Tongue (tissue), 2 donors: ENCODE results near the gene NCR2. TPM values are rescaled to one million over a fixed set of nuclear protein-coding genes. Genes with fewer than 3 reads are reported as not detected.
"Not testable (repeated sequence)": the region's sequence is repeated elsewhere in the genome, so short reads cannot be mapped to it uniquely, and the experiment has no call there.

ENCODE experiments used
- DNase-seq: peaks from one replicate; pipeline ENCODE4 v3.0.0-alpha.2; 2015
- total RNA-seq: library from RNA; depleted of rRNA; stranded (reverse); fragments of >200 nt; gene quantifications from one replicate; pipeline ENCODE4 v1.2.3, GENCODE V29; 2014

NCR2 gene, protein sequence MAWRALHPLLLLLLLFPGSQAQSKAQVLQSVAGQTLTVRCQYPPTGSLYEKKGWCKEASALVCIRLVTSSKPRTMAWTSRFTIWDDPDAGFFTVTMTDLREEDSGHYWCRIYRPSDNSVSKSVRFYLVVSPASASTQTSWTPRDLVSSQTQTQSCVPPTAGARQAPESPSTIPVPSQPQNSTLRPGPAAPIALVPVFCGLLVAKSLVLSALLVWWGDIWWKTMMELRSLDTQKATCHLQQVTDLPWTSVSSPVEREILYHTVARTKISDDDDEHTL
- total RNA-seq = not detected

DNA sequence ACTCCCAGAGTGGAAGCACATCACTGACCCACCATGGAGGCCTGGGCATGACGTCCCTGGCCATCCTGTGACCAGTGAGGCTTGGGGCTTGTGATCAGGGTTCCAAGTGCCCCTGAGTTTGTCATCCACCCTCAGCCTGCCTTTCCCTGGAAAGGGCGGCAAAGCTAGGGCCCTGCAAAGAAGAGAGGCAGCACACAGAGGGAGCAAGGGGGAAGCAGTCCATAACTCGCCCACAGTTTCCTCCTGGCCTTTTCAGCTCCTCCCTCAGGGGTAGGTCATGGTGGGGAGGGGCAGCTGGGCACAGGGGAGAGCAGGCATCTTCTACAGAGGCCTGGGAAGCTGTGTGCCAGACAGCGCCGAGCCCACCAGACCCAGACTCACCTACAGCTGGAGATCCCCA lies at the start of gene NCR2:
Gene NCR2, plus strand, starts transcription at position 313 of the 400 bp plus-strand sequence. CDS start 269 bp downstream, outside the sequence.
- DNase-seq = no peak

DNA sequence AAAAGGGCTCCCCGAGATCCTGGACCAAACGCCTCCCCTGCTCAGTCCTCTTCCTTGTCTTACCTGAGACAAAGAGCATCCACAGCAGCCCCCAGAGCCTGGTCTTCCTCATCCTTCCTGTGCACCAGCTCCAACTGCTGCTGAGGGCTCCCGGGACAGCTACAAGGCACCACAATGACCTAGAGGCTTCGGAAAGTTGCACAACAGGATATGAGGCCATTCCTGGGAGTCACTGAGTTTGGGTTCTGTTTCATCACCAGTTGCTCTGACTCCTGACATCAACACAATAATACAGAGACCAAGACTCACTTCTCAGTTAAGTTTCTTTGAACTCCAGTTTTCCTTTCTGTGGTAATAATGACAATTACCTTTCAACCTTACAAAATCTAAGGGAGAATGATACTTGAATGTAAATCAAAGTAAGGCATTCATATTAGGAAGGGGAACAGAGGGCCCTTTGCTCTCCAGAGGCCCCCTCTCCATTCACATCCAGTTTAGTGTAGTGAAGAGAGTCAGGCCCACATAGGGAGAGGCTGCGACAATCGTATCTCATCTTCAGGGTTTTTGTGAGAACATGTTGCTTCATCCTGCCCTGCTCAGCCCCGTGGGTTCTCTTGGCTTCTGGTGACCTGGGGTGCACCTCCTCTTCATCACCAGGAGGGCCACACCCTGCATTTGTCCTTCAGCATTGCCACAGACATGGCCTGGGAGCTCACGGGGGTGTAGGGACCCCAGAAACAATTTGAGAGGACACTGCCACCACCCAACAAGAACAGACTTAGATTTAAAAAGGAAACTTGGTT lies 48.7 kb upstream of the NCR2 start, which contains the start of gene TREM1:
Gene TREM1, minus strand, starts transcription at position 139 of the 803 bp plus-strand sequence. Its CDS starts 27 bp downstream, at position 112.
- peak; percentile 17 for DNase-seq

DNA sequence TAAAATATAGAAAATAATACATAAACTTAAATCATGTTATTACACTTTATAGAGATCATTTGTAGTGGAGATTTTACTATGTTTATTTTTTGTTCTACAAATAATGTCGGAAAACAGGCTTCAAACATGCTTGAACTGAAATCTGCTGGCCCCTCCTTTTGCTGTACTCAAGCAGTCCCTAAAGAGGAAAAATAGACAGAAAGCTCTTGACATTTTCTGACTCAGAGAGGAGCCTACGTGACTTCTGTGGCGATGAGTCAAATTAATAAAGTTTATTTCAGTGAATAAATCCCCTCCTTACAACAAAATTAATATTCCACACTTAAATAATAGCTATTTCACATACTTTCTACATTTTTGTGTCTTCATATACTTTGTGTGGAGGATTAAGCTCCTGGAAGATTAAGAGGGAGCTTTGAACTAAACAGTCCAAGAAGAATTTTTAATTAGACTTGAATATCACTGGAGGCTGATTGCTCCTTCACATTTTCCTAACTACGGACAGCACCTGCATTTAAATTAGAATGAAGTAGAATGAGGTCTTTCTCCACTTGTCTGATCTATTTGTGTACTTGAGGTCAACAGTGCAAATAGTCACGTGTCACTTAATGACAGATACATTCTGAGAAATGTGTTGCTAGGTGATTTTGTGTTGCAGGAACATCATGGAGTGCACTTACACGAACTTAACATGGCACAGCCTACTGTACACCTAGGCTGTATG lies 47.2 kb upstream of the NCR2 start:
- peak; percentile 53 for DNase-seq

DNA sequence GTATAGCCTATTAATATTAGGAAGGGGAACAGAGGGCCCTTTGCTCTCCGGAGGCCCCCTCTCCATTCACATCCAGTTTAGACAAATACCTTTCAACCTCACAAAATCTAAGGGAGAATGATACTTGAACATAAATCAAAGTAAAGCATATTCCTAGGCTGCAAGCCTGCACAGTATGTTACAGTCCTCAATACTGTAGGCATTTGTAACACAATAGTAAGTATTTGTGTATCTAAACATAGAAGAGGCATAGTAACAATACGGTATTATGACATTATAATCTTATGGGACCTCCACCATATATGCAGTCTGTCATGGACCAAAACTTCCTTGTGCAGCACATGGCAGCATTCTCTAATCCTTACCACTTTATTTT lies 46.7 kb upstream of the NCR2 start:
- no peak for DNase-seq

DNA sequence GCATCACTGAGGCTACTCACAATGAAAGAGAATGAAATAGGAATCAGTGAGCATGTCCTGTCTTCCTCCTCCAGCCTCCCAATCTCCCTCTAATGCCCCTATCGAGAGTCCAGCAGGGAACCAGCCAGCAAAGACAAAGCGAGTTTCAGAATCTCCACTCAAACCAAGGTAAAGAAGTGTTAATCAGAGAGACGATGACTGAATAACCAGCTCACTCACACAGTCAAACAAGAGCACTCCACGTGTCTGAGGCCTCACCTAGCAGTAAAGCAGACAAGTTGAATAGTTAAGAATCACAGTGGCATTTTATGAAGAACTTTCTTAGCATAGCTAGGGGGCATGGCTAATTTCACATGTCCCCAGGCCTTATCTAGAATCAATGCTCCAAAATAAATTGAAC lies 45.6 kb upstream of the NCR2 start:
- no peak for DNase-seq

DNA sequence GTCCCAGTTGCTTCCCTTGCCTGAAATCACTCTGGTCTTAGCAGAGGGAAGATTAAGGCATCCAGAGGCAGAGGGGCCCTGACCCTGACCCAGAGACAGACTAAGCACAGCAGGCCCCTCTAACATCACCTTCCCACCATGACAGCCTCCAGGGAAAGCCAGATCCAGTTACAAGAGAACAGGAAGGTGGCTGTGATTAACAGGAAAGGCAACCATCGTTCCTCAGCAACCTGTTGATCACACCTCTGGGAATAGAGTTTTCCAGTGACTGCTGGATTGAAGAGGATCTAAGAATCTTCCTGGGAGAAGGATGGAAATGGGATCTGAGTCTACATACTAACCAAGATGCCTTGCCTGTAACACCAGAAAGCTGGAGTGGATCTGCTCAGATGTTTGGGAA lies 43.7 kb upstream of the NCR2 start:
- DNase-seq = no peak

DNA sequence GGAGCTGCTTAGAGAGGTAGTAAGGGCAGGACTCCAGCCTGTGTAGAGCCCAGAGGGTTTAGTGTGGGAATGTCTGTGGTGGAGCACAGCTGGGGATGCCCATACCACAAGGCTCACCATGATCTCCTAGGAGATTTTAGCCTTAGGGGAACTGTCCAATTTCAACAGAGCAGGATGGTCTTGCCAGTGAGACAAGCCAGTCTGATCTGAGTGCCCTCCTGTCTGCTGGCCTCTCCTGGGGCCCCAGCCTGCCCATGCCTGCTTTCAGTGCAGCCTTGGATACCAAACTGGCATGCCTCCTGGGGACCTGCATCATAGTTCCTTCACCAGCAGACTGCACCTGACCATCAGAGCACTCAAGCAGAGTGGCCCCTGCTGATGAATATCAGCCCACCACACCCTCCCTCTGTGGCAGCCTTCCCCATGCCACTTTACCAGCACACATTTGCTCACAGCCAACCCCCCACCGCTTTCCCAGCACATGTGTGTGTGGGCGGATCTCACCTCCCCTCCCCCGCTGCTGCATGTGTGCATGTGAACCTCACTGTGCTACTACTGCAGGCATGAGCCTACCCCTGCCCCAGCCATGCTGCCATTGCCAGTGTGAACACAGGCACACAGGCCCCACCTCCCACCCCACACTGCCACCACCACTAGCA lies 41.1 kb upstream of the NCR2 start:
- DNase-seq = no peak

DNA sequence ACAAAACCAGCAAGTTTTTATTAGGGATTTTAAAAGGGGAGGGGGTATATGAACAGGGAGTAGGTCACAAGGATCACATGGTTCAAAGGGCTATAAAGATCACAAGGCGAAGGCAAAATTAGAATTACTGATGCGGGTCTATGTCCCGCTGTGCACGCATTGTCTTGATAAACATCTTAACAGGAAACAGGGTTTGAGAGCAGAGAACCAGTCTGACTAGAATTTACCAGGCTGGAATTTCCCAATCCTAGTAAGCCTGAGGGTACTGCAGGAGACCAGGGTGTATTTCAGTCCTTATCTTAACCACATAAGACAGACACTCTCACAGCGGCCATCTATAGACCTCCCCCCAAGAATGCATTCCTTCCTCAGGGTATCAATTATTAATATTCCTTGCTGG lies 38.2 kb upstream of the NCR2 start:
- not testable (repeated sequence) for DNase-seq

DNA sequence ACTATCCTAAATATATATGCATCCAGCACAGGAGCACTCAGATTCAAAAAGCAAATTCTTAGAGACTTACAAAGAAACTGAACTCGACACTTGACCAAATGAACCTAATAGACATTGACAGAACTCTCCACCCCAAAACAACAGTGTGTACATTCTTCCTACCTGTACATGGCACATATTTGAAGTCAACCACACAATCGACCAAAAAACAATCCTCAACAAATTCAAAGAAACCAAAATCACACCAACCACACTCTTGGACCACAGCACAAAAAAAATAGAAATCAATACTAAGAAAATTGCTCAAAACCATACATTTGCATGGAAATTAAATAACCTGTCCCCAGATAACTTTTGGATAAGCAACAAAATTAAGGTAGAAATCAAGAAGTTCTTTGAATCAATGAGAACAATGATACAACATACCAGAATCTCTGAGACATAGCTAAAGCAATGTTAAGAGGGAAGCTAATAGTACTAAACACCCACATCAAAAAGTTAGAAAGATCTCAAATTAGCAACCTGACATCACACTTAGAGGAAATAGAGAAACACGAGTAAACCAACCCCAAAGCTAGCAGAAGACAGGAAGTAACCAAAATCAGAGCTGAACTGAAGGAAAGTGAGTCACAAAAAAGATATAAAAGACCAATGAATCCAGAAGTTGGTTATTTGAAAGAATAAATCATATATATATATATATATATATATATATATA lies 36.5 kb upstream of the NCR2 start:
- no peak for DNase-seq

DNA sequence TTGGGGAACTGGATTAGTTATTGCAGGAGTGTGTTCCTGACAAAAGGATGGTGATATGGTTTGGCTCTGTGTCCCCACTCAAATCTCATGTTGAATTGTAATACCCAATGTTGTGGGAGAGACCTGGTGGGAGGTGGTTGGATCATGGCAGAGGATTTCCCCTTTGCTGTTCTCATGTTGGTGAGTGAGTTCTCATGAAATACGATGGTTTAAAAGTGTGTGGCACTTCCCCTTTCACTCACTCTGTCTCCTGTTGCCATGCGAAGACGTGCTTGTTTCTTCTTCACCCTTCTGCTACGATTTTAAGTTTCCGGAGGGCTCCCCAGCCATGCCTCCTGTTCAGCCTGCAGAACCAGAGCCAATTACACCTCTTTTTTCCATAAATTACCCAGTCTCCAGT lies 32.8 kb upstream of the NCR2 start:
- DNase-seq = no peak

DNA sequence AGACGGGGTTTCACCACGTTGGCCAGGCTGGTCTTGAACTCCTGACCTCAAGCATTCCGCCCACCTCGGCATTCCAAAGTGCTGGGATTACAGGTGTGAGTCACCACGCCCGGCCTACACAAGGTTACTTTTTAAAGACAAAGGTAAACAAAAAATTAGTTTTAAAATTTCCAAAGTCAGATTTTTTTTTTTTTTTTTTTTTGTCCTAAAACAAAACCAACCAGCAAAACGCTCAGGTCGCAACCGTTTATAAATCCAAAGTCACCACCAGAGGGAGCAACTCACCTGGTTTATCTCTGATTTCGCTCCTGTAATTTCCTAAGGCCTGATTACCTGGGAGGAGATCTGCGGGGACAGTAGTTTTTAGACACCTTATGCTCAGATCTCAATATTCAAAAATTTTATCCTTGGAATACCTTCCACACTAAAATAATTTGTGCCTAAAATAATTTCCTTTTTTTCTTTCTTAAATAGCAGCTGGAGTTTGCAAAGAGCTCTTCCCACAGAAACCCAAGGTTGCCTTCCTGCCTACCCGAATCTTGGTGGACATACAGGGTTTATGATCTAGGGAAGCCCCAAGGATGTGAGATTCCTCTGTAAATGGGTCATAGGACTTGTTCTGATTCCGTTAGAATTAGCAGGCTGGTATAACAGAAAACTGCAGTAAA lies 29.1 kb upstream of the NCR2 start:
- peak; percentile 80 for DNase-seq

DNA sequence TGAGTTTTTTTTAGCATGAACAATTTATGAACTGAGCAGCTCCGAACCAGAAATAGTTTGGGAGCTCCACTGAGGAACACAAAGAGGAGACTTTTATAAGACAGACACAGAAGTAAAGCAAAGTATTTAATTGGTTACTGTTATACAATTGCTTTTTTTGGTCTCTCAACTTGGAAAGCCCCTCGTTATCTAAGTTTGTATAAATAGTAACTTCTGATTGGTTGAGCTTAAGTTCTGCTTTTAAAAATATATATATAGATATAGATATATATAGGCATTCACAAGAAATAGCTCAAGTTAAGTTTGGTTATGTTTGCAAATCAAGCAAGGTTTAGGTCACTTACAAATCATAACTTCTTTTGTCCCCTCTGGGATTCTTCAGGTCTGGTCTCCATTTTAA lies 20.2 kb upstream of the NCR2 start:
- no peak for DNase-seq

DNA sequence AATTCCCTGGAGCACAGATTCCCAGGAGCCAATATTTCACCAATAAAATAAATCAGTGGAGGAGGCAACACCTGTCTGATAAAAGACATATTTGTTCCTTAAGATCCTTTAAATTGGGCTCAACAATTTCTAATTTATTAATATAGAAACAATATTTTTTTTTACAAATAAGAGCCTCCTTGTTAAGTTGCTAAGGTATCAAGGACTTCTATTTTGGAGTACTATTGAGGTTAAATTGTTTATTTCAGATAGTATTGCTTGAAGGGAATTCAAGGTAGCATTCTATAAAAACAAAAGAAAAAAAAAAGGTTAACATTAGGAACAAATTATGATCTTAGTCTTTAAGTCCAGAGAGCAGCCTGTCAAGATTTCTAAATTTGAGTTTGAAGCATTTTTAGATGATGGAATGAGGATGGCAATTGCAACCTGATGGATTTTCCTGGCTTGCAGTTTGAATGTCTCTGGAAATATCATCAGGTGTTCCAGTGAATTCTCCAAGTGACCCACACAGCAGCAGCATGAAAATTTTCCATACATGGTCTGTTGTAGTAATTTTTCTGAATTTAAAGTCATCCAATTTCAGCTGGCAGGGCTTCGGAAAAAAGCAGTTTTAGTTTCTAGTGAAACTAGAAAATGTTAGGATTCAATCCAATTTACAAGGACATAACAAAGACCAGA lies 19.3 kb upstream of the NCR2 start:
- peak; percentile 27 for DNase-seq

DNA sequence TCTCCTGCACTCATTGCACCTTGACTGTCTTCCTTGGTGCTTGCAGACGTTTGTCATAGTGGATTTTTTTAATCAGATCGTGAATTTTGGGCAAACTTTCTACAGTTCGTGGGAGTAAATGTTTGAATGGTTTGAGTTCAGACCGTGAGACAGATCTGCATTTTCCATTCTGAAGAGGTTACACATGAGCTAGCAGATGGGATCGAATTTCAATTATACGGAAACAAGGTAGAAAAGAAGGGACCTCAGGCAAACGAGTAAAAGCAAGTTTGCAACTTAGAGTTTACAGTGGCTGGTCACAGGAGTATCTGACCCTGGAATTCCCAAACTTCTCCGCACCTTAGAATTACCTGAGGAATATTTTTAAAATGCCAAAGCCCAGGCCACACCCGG lies 17.2 kb upstream of the NCR2 start:
- no peak for DNase-seq

DNA sequence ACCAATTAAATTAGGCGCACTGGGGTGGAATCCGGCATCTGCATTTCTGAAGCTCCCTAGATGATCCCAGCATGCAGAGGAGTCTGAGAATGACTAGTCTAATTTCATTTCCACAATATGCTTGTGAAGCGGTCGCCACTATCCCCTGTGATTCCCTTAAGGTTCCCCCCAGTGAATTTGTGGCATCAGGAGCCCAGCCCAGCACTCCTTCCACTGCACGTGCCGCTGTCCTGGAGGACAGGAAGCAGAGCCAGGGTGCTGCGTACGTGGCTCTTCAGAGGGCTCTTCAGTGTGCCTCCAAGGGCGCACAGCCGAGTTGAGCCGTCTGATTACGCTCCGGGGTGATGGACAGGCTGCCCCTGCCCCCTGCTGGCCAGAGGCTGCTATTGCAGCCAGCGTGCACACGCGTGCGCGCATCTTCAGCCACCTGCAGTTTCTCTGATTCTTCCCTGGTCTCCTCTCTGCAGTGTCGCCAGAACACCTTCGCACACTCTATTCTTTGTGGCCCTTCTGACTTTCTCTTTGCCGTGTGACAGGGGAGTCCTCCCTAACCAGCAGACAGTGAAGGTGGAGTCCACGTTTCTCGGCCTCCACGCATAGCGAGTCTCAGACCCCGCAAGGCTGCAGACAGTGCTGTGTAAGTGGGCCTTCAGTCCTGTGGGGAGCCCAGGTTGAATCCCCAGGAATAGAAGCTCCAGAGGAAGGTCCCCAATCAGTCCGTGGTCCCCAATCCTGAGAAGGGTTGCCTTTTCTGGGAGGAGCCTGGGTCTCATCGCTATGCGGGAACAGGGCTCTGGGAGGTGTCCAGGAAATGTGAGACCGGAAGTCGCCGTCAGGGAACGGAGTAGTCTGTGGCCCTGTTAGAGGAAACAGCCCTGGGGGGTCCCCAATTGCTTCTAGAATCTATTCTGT lies 16.5 kb upstream of the NCR2 start:
- DNase-seq = peak; percentile 88

DNA sequence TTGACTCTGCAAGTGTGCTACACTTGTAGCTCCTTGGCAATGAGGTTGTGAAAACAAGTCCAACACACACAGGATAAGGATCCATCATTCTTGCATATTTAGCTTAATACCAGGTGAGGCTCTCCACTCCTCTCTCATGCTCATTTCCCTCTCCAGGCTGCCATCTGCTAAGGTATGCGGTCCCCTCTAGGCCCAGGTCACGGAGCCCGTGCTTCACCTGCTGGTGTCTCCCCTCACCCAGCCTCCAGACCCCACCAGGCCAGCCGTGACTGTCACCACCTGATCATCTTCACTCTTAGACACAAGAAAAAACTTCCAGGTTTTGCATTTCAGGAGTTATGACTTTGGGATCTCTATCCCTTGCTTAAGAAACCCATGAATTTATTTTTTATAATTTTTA lies 14.2 kb upstream of the NCR2 start:
- DNase-seq = no peak

DNA sequence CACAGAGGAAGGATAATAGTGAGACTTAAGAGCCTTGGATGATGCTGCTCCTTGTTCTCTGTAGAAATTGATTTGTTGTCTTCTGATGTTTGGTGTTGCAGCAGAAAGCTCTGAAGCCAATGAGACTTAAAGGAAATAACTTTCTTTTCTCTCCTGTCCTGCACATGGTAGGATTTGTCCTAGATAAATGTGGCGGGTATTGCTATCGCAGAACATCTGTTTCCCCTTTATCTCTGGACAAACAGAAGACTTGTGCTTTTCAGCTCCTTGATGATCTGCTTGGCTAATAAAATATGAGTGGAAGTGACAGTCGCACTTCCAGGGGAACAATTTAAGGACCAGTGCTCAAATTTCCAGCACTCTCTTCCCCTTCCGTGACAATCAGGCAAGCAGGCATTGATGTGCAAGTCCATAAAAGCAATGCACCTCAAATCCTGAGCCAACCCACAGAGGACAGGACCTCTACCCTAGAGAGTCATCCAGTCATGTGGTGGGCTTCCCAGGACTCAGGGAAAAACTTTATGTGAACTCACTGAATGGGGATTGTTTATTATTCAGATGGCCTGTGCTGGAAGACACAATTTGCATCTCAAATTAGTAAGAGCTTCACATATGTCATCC lies 9.9 kb upstream of the NCR2 start:
- no peak for DNase-seq

DNA sequence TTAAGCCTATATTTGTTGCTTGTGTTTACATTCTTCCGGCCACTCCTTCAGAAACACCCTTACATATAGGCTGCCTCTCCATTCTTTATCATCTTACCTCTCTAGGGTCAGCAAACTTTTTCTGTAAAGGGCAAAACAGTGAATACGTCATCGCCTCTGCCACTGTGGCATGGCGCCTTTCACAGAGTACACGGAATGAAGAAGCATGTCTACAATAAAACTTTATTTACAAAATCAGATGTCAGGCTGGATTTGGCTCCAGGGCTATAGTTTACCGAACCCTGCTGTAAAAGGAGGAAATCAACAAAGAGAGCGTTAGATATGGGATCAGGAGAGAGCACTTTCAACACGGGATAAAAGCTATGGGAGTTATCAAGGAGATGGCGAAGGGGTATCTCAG lies 9.3 kb upstream of the NCR2 start:
- DNase-seq = no peak

DNA sequence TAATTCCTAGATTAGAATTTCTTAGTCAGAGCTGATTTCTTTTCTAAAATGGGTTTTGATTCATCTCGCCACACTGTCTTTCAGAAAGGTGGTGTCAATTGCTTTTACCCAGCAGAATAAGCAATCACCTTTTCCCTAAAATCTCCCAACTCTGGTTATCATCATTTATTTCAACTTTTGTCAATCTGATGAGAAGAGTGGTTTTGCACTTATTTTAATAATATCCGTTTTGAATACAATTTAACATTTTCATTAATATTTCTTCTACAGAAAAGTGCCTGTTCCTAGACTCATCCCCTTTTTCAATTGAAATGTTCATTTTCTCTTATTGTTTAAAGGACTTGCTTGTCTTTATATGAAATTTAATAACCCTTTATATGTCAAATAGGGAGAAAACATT lies 8.2 kb upstream of the NCR2 start:
- no peak for DNase-seq
